GM06990 (cell line): Measurements from ENCODE around the gene F8.
A peak's percentile ranks its signal among the peaks of the same experiment; 100 is the strongest.

Experiments
- DNase-seq: peaks from one replicate; pipeline ENCODE4 v3.0.0-alpha.2; 2011; ENCODE audit not compliant: insufficient read length; ENCODE audit errors: extremely low read depth
- H3K27me3 ChIP-seq: replicated peaks from 2 replicates; pipeline ENCODE4 v1.6.0; 2011; ENCODE audit warnings: low read length; ENCODE audit not compliant: control insufficient read depth, insufficient read depth
- H3K36me3 ChIP-seq: 2 replicates; pipeline ENCODE4 v1.5.1; 2011; ENCODE audit warnings: low read length; ENCODE audit not compliant: control insufficient read depth, insufficient read depth
- H3K4me3 ChIP-seq: replicated peaks from 2 replicates; pipeline ENCODE4 v1.5.1; 2011; ENCODE audit warnings: low read depth, mild to moderate bottlenecking, control low read depth, low read length
- CTCF ChIP-seq: IDR thresholded peaks from 2 replicates; pipeline ENCODE4 v1.5.1; 2011; ENCODE audit warnings: low read length, control low read depth, mild to moderate bottlenecking, inconsistent platforms; ENCODE audit not compliant: insufficient read depth, poor library complexity, severe bottlenecking

F8 gene

DNA sequence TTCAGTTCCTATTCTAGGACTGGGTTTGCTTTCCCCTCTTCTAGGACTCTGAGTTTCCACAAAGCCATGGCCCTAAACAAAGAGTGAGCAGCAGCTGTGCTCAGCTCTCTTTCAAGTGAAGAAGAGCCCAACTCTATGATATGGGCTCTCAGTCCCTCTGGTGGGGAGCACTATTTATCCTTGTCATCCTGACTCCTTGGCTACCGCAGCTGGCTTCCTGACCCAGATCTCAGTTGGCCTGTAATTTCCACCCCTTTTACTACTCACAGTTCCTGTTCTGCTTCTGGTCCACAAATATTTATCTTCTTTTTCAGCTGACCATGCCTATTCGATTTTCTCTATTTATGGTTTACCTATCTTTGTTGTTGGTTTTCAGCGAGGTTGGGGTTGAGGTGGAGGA is 33.8 kb downstream of the F8 start:
- H3K27me3 ChIP-seq, result no peaks in the 10 kb centered on the region
- no peak for TF ChIP-seq CTCF

DNA sequence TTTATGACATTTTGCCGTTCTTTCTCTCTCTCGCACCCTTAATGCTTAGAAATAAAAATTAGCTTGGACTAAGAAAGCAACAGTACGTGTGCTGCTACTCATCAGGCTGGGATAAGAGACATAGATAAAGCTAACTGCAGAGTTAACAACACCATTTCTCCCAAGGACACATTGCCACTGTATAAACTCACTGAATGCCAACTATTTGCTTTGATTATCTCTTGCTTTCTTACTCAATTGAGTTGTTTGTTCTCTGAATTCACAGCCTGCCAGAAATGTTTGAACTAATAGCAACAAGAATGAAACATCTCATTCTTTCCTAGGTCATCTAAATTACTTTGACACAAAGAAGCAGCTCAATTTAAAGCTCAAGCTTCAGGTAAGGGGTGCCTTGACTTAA is 34.6 kb downstream of the F8 start:
- TF ChIP-seq CTCF, result no peak
- Histone ChIP-seq H3K36me3 (no peaks in the 10 kb centered on the region), H3K4me3 (no peak overlapping the region), H3K27me3 (no peaks in the 10 kb centered on the region)
- no peak for DNase-seq

More for the DNA sequence above, 33.8 kb downstream of the F8 start:
- H3K36me3 ChIP-seq, result no peaks in the 10 kb centered on the region
- no peak overlapping the region for H3K4me3 ChIP-seq
- DNase-seq, result no peak

GRCh38 chrX:154986826-154987575 is 35.5 kb downstream of the F8 start:
- Histone ChIP-seq H3K4me3 (no peak overlapping the region), H3K27me3 (no peaks in the 10 kb centered on the region), H3K36me3 (no peaks in the 10 kb centered on the region)
- DNase-seq, result no peak
- TF ChIP-seq CTCF, result no peak

- Histone ChIP-seq H3K4me3 (no peak overlapping the region), H3K27me3 (no peaks in the 10 kb centered on the region), H3K36me3 (no peaks in the 10 kb centered on the region)
- no peak for TF ChIP-seq CTCF
- DNase-seq, result peak; percentile 62
Measured at GRCh38 chrX:154981116-154981411, 41.5 kb downstream of the F8 start.

GRCh38 chrX:154980330-154981115 is 42.0 kb downstream of the F8 start:
- H3K4me3 ChIP-seq, result peak overlapping the region; percentile 50
- no peaks in the 10 kb centered on the region for H3K36me3 ChIP-seq
- TF ChIP-seq CTCF, result peak; percentile 72
- H3K27me3 ChIP-seq, result no peaks in the 10 kb centered on the region
- no peak for DNase-seq
